WTC11 (cell line): ENCODE results near the gene PURB. TPM values are rescaled to one million over a fixed set of nuclear protein-coding genes. Genes with fewer than 3 reads are reported as not detected.

Source experiments
- ATAC-seq: fragments of 200-7000 bp; cut with Tn5 transposase; 2 replicates; pipeline ENCODE4 v1.10.0; 2021; ENCODE audit warnings: mild to moderate bottlenecking, moderate library complexity
- CTCF ChIA-PET: fragments of 300-600 bp; sonication (Branson Sonifier 250); formaldehyde crosslinking; loops from one replicate; lab custom pipeline; 2021; ENCODE audit warnings: antibody characterized with exemption; lab: Charles Lee
- POLR2A ChIA-PET: fragments of 350-600 bp; sonication (Branson Sonifier 250); formaldehyde crosslinking; loops from one replicate; lab custom pipeline; 2021; ENCODE audit warnings: antibody characterized with exemption; lab: Charles Lee
- DNase-seq: peaks from one replicate; pipeline ENCODE4 v3.0.0; 2021; ENCODE audit warnings: low spot score
- H3K27ac Mint-ChIP-seq: 2 replicates; pipeline ENCODE4 v1.8.0; 2021; ENCODE audit warnings: mixed read lengths
- H3K27me3 Mint-ChIP-seq: 2 replicates; pipeline ENCODE4 v1.8.0; 2021; ENCODE audit warnings: low read depth, mild to moderate bottlenecking, moderate library complexity, mixed read lengths
- H3K36me3 Mint-ChIP-seq: 2 replicates; pipeline ENCODE4 v1.8.0; 2021; ENCODE audit warnings: mixed read lengths
- H3K4me1 Mint-ChIP-seq: 2 replicates; pipeline ENCODE4 v1.8.0; 2022; ENCODE audit warnings: mixed read lengths
- H3K4me3 Mint-ChIP-seq: 2 replicates; pipeline ENCODE4 v1.8.0; 2021; ENCODE audit warnings: mild to moderate bottlenecking, moderate library complexity, mixed read lengths
- H3K9me3 Mint-ChIP-seq: 2 replicates; pipeline ENCODE4 v1.8.0; 2021; ENCODE audit warnings: mixed read lengths
- AFF4 ChIP-seq: sonication (generic); formaldehyde crosslinking; IDR thresholded peaks from 2 replicates; pipeline ENCODE4 v1.8.1; 2023; ENCODE audit warnings: mild to moderate bottlenecking, missing genetic modification reagents, borderline replicate concordance
- HMGXB4 ChIP-seq: sonication (generic); formaldehyde crosslinking; IDR thresholded peaks from 2 replicates; pipeline ENCODE4 v1.8.1; 2023; ENCODE audit warnings: mild to moderate bottlenecking, moderate library complexity, missing genetic modification reagents
- IRF2 ChIP-seq: sonication (generic); formaldehyde crosslinking; IDR thresholded peaks from 2 replicates; pipeline ENCODE4 v1.8.0; 2022; ENCODE audit warnings: low read depth, missing genetic modification reagents, borderline replicate concordance
- MYBL2 ChIP-seq: sonication (generic); formaldehyde crosslinking; IDR thresholded peaks from 2 replicates; pipeline ENCODE4 v1.8.1; 2023; ENCODE audit warnings: mild to moderate bottlenecking, moderate library complexity, missing genetic modification reagents
- NR3C1 ChIP-seq: sonication (generic); formaldehyde crosslinking; conservative IDR thresholded peaks from 2 replicates; pipeline ENCODE4 v1.8.1; 2023; ENCODE audit warnings: low read depth, mild to moderate bottlenecking, missing genetic modification reagents
- OVOL2 ChIP-seq: fragments of 250-450 bp; sonication (Bioruptor Pico); IDR thresholded peaks from 2 replicates; pipeline ENCODE4 v1.9.0; 2021; ENCODE audit warnings: mild to moderate bottlenecking, borderline replicate concordance
- RORB ChIP-seq: fragments of 250-450 bp; sonication (Bioruptor Pico); IDR thresholded peaks from 2 replicates; pipeline ENCODE4 v1.9.0; 2021; ENCODE audit warnings: mild to moderate bottlenecking
- ZNF263 ChIP-seq: sonication (generic); formaldehyde crosslinking; IDR thresholded peaks from 2 replicates; pipeline ENCODE4 v1.8.1; 2022; ENCODE audit warnings: low read depth, mild to moderate bottlenecking, moderate library complexity, missing genetic modification reagents
- ZNF396 ChIP-seq: fragments of 250-450 bp; sonication (Bioruptor Pico); IDR thresholded peaks from 2 replicates; pipeline ENCODE4 v1.8.0; 2021; ENCODE audit warnings: mild to moderate bottlenecking, moderate library complexity, borderline replicate concordance
- ZNF416 ChIP-seq: fragments of 250-450 bp; sonication (Bioruptor Pico); IDR thresholded peaks from 2 replicates; pipeline ENCODE4 v1.9.0; 2021; ENCODE audit warnings: mild to moderate bottlenecking, inconsistent platforms
- total RNA-seq: library from RNA; stranded (reverse); gene quantifications from 3 replicates; pipeline ENCODE4 v1.2.3, GENCODE V29; 2021
- TF ChIP-seq, protein P1 (sequence below): sonication (generic); formaldehyde crosslinking; IDR thresholded peaks from 2 replicates; pipeline ENCODE4 v1.8.1; 2023; ENCODE audit warnings: mild to moderate bottlenecking, missing genetic modification reagents
- TF ChIP-seq, protein P2 (sequence below): sonication (generic); formaldehyde crosslinking; conservative IDR thresholded peaks from 2 replicates; pipeline ENCODE4 v1.8.1; 2022; ENCODE audit warnings: mild to moderate bottlenecking, missing genetic modification reagents
- TF ChIP-seq, protein P3 (sequence below): fragments of 250-450 bp; sonication (Bioruptor Pico); IDR thresholded peaks from 2 replicates; pipeline ENCODE4 v2.1.2; 2022; ENCODE audit warnings: mild to moderate bottlenecking, moderate library complexity
- TF ChIP-seq, protein P4 (sequence below): fragments of 250-450 bp; sonication (Bioruptor Pico); IDR thresholded peaks from 2 replicates; pipeline ENCODE4 v1.9.0; 2021; ENCODE audit warnings: moderate library complexity, mild to moderate bottlenecking, inconsistent platforms, borderline replicate concordance
- TF ChIP-seq, protein P5 (sequence below): fragments of 250-450 bp; sonication (Bioruptor Pico); conservative IDR thresholded peaks from 2 replicates; pipeline ENCODE4 v1.9.0; 2021; ENCODE audit warnings: mild to moderate bottlenecking

The PURB gene
- total RNA-seq, 1 experiment from 2014 or later, result 22.1 TPM

- CTCF ChIA-PET, result interaction anchor here (2.1 kb wide), 1 partner anchor 26 kb away, joined by 13 read pairs; no protein-coding TSS in a partner anchor
- H3K27ac Mint-ChIP-seq, result no peak overlapping the region; the same call in 1 of the 2 replicates
- no peaks in the 10 kb centered on the region for H3K9me3 Mint-ChIP-seq
- DNase-seq (no peak), ATAC-seq (no peak)
- H3K4me3 Mint-ChIP-seq, result peak overlapping the region; percentile 90
- peaks cover 15% of the 10 kb centered on the region for H3K36me3 Mint-ChIP-seq
- no peaks in the 10 kb centered on the region for H3K27me3 Mint-ChIP-seq
- TF ChIP-seq AFF4 (CRISPR knock-in tag) (no peak), MYBL2 (CRISPR knock-in tag) (no peak), ZNF263 (CRISPR knock-in tag) (no peak), RORB (CRISPR knock-in tag) (no peak), ZNF396 (CRISPR knock-in tag) (no peak), OVOL2 (CRISPR knock-in tag) (no peak), NR3C1 (CRISPR knock-in tag) (no peak), ZNF416 (CRISPR knock-in tag) (no peak), IRF2 (no peak), HMGXB4 (CRISPR knock-in tag) (no peak)
- TF ChIP-seq, protein P1, sequence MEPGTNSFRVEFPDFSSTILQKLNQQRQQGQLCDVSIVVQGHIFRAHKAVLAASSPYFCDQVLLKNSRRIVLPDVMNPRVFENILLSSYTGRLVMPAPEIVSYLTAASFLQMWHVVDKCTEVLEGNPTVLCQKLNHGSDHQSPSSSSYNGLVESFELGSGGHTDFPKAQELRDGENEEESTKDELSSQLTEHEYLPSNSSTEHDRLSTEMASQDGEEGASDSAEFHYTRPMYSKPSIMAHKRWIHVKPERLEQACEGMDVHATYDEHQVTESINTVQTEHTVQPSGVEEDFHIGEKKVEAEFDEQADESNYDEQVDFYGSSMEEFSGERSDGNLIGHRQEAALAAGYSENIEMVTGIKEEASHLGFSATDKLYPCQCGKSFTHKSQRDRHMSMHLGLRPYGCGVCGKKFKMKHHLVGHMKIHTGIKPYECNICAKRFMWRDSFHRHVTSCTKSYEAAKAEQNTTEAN (CRISPR knock-in tag), result no peak
- TF ChIP-seq, protein P2, sequence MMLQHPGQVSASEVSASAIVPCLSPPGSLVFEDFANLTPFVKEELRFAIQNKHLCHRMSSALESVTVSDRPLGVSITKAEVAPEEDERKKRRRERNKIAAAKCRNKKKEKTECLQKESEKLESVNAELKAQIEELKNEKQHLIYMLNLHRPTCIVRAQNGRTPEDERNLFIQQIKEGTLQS (CRISPR knock-in tag), result no peak
- TF ChIP-seq, protein P3, sequence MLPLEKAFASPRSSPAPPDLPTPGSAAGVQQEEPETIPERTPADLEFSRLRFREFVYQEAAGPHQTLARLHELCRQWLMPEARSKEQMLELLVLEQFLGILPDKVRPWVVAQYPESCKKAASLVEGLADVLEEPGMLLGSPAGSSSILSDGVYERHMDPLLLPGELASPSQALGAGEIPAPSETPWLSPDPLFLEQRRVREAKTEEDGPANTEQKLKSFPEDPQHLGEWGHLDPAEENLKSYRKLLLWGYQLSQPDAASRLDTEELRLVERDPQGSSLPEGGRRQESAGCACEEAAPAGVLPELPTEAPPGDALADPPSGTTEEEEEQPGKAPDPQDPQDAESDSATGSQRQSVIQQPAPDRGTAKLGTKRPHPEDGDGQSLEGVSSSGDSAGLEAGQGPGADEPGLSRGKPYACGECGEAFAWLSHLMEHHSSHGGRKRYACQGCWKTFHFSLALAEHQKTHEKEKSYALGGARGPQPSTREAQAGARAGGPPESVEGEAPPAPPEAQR (CRISPR knock-in tag), result no peak
- TF ChIP-seq, protein P4, sequence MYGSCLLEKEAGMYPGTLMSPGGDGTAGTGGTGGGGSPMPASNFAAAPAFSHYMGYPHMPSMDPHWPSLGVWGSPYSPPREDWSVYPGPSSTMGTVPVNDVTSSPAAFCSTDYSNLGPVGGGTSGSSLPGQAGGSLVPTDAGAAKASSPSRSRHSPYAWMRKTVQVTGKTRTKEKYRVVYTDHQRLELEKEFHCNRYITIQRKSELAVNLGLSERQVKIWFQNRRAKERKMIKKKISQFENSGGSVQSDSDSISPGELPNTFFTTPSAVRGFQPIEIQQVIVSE, result no peak
- TF ChIP-seq, protein P5, sequence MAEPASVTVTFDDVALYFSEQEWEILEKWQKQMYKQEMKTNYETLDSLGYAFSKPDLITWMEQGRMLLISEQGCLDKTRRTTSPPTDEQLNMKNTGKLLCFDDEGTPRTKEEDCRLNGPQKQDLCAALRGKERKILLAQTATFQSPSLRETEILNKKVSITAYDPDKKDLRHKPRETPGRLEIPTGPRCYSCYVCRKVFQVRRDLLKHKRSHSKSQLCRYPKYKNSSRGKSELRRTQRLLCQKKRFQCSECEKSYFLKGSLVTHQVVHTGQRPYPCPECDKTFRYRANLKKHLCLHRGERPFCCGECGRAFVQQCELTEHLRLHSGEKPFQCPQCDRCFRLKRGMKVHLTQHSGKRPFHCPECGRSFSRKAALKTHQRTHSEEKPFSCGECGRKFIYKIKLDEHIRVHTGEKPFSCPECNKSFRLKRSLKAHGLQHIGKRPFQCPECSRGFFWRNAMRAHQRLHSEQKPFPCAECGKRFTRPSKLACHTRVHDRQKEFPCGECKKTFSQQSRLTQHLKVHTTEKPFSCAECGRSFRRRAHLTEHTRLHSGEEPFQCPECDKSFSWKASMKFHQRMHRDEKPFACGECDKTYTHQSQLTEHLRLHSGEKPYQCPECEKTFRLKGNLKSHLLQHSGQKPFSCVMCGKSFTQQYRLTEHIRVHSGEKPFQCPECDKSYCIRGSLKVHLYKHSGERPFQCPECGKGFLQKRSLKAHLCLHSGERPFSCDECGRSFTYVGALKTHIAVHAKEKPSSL (CRISPR knock-in tag), result no peak
- POLR2A ChIA-PET, result interaction anchor here (0.6 kb wide), 1 partner anchor 144 kb away, joined by 3 read pairs; no protein-coding TSS in a partner anchor
- H3K4me1 Mint-ChIP-seq, result peaks cover 41% of the 10 kb centered on the region
Measured at GRCh38 chr7:44882899-44883298, 2.4 kb downstream of the PURB start.
